A673 (cell line): ENCODE data around the gene TNFAIP3.

ENCODE experiments used
- CTCF ChIP-seq: fragments of 300-800, 200-600 bp; sonication (generic); conservative IDR thresholded peaks from 2 replicates; pipeline ENCODE4 v1.5.1; 2017; ENCODE audit warnings: low read depth, mild to moderate bottlenecking, antibody characterized with exemption, low read length, moderate library complexity, mixed read lengths
- EZH2 ChIP-seq: fragments of 200-600 bp; sonication (generic); IDR thresholded peaks from 2 replicates; pipeline ENCODE4 v1.6.1; 2017; ENCODE audit warnings: borderline replicate concordance, low read depth, mild to moderate bottlenecking, mixed read lengths, antibody characterized with exemption, low read length; ENCODE audit not compliant: poor library complexity, severe bottlenecking

GRCh38 chr6:137820425-137820824, 46.6 kb upstream of the TNFAIP3 start:
- TF ChIP-seq CTCF, result no peak
- no peak for TF ChIP-seq EZH2
